GM19455 (cell line): ENCODE measurements around the gene ZNF493.

Experiments
- ATAC-seq: cut with Tn5 transposase; IDR thresholded peaks from one replicate; pipeline ENCODE4 v1.9.1; 2021; ENCODE audit not compliant: unreplicated experiment

ZNF493 gene

DNA sequence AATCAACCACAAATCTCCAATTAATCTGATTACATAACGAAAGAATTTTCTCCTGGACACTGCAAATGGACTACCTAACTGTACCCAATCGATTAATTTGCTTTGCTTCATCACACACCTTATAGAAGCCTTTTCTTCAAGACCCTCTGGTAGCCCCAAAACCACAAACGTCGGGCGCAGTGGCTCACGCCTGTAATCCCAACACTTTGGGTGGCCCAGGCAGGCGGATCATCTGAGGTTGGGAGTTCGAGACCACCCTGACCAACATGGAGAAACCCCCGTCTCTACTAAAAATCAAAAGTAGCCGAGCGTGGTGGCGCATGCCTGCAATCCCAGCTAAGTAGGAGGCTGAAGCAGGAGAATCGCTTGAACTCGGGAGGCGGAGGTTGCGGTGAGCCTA is 65.6 kb downstream of the ZNF493 start:
- ATAC-seq = no peak

DNA sequence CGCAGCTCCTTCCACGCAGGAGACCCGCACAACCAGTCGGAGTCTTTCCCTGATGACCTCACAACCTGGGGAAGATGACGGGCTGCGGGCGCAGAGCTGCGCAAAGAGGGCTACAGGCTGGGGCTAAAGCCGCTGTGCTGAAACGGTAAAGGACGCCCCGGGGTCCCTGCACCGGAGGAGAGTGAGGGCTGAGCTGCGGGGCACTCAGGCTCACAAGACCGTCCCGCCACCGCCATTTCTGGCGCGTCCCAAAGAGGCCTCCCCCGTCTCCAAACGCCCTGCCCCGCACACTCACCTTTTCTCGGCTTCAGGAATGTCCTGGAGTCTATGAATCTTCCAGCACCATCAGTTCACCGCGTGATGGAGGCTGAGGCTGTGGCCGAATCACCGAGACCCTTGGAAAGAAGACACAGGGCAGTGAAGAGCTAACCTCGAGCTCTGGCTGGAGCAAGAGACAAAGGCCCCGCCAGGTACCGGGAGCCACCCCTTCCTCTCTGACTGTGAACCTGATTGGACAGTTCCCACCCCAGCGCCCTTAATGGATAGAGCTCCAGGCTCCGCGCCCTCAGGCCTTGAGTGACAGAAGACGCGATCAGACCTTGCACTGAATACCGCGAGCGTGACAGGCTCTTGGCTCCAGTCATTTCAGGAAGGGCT is 66.6 kb downstream of the ZNF493 start:
- ATAC-seq = no peak

DNA sequence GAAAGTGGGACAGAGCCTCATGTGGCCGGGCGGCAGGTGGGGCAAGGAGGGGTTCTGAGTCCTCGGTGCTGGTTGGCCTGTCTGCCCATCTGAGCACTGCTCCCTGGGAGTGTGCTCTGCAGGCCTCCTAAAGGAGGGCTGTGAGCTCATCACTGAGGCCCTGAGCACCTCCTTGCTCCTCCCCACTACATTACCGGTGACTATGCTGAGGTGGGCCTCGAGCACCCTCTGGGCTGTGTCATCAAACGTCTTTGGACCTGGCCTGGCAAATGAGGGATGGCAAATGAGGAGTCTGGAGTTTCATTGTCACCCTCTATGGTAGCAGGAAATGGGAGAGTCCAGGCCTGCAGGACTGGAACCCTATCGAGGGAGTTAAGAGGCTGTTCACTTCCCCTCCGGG is 69.7 kb downstream of the ZNF493 start:
- ATAC-seq = no peak

DNA sequence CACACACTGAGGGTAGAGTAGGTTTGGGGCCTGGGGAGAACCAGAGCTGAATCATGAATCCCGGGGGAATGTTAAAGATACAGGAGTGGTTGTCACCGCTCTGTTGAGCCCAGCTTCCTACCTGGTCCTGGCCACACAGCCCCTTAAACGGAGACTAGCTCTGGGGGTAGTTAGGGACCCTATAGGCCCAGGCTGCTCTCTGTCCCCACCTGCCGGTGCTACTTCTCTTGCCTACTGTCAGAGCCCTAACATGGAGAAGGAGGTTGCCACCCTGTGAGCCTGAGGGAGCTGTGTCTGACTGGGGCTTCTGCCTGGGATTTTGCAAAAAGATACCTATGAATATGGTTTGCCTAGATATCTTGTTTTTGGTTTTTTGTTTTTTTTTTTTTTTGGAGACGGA is 71.9 kb downstream of the ZNF493 start:
- ATAC-seq = no peak

DNA sequence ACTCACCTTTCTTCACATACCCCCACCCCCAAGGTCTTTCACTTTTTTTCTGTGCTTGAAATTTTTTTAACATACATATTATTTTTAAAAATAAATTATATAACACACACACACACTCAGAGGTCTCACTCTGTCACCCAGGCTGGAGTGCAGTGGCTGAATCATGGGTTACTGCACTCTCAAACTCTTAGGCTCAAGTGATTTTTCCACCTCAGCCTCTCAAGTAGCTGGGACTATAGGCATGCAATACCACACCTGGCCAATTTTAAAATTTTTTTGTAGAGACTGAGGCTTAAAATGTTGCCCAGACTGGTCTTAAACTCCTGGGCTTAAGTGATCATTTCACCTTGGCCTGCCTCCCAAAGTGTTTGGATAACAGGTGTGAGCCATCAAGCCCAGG is 75.6 kb downstream of the ZNF493 start:
- no peak for ATAC-seq

DNA sequence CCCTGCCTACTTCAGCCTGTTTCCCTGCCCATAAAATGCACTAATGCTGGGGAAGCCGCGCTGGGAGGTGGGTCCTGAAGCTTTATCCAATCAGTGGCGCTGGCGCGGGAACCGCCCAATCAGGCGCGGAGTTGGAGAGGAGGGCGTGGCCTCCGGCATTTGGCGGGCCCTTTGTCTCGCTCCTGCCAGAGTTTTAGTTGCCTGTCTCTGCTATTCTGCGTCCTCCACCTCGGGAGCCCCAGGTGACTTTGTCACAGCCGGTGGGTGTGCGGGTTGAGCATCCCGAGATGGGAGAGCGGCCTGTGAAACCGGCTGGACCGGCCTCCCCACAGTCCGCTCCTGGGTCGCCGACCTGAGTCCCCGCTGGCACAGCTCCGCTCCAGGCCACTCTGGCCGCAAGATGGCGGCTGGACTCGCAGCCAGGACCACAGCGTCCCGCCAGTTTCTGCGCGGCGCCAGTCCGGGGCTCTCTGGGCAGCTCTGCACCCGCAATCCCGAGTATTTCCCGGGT is 77.8 kb downstream of the ZNF493 start:
- ATAC-seq = no peak
